GM19328 (cell line): ENCODE measurements around the gene ESYT3.
"Not testable (repeated sequence)": the region's sequence is repeated elsewhere in the genome, so short reads cannot be mapped to it uniquely, and the experiment has no call there.

Experiments
- ATAC-seq: cut with Tn5 transposase; IDR thresholded peaks from one replicate; pipeline ENCODE4 v1.9.1; 2021; ENCODE audit warnings: mild to moderate bottlenecking, moderate library complexity; ENCODE audit not compliant: unreplicated experiment

The ESYT3 gene

DNA sequence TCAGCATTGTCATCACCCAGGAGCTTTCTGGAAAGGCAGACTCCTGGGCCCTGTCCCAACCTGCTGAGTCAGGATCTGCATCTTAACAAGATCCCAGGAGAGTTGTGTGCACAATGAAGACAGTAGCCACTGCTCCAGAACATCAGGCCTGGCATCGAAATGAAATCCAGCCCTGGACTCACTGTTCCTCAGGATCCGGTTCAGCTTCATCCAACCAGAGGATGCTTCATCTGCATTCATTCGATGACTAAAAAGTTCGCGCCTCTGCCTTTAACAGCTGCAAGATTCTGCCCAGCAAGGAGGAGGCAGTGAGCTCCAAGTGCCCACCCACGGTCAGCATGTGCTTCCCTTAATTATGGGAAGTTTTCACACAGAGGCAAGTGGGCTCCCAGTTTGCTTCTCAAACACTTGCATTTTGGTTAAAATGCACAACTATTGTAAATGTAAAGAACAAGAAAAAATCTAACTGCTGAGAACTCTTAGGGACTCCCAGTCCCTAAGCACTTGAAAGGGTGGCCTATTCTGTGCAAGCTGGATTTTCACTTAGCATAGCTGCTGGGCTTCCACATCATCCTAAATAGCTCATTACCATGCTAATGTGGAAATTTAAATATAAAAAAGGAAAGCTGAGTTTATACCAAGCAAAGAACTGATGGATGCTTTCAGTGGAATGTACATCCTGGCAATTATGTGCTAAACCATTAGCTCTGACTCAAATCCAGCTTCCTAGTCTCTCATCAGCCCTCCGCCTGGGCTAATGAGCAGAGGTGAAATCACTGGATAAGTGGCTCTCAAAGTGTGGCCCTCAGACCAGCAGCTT is 25.5 kb upstream of the ESYT3 start:
- no peak for ATAC-seq

DNA sequence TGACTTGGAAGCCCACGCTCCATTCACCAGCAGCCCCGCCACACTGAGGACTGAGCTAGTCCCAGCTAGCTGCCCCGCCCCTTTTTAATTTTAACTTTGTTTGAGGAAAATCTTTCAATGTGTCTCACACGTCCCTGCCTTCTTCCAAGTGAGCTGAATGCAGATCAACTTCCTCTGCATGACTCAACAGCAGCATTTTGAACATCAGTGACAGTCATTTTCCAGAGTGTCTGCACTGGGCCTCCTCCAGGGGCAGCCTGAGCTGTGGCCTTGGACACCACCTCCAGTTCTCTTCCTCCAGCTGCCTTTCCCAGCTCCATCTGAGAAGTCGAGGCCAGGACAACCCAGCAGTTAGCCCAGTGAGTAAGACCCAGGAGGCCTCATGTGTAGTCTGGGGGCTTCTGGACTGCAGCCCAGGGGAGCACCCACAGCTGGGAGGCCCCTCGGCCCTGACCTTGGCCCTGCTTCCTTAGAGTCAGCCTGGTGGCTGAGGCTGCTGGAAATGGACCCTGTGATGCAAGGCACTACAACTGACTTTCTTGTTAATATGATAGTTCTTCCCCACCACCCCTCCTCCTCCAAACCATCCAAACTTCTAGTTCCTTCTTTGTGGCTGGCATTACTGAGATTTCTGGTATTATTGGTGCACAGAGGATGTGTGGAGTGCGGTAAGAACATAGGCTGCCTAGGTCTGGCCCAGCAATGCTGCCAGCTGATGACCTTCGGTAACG is 21.4 kb upstream of the ESYT3 start:
- no peak for ATAC-seq

DNA sequence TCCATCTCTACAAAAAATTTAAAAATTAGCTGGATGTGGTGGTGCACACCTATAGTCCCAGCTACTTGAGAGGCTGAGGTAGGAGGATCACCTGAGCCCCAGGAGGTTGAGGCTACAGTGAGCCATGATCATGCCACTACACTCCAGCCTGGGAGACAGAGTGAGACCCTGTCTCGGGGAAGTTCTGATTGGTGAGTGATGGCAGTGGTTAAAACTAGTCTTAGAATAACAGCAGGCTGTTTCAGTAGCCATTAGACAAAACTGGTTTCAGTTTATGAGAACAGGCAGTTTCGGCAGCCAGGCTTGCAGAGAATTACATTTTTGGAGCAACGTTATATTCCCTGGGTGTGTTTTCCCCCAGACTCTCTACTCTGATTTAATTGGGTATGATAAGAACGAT is 18.2 kb upstream of the ESYT3 start:
- ATAC-seq: not testable (repeated sequence)

- peak; percentile 85 for ATAC-seq
Measured at GRCh38 chr3:138417559-138417982, 16.8 kb upstream of the ESYT3 start.

DNA sequence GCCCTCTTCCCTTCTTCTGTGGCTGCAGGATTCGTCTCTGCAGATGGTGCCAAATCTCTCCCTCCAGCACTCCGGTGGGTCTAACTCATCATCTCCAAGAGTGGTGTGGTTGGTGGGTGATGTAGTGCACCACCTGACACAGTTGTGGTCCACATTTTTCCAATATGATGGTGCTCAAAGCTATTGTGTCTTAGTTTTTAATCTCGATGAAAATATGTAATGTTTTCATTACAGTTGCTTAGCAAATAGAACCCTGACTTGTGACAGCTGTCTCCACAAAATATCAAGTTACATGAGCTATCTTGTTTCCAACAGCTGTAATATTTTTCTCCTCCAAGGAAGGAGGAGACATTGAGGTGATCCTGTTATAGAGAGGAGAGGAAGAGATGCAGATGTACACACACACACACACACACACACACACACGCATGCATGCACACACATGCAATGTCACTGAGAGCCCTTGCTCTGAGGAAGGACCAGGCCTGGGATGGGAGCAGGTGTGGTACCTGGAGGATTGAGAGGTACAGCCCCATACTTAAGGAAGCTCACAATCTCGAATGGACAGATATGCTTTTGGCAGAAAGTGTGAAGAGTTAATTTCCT is 15.7 kb upstream of the ESYT3 start:
- ATAC-seq: no peak

DNA sequence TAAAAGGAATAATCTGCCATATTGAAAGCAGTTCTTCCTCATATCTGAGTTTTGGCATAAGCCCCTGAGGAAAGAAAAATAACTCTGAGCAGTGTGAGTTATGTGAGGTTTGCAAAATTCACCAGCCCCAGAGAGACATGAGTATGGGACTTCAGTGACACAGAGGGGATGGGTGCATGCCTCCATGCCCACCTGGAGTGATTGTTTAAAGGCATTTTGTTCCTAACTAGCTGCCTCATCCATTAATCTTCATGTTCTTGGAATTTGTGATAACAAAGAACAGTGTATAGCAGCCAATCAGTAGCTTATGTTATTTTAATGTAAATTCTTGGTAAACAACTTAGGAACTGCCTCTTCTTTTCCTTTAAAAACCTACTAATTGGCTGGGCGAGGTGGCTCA is 11.1 kb upstream of the ESYT3 start:
- ATAC-seq: no peak

GRCh38 chr3:138424323-138424722 is 10.1 kb upstream of the ESYT3 start:
- no peak for ATAC-seq

- no peak for ATAC-seq
Measured at GRCh38 chr3:138426211-138426610, 8.2 kb upstream of the ESYT3 start.

DNA sequence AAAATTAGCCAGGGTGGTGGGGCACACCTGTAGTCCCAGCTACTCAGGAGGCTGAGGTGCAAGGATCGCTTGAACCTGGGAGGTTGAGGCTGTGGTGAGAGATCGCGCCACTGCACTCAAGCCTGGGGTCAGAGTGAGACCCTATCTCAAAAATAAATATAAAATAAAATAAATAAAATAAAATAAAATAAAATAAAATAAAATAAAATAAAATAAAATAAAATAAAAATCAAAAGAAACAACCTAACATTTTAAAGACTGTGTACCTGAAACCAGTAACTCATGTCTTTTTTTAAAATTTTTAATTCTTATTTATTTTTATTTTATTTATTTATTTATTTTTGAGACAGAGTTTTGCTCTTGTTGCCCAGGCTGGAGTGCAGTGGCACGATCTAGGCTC is 7.7 kb upstream of the ESYT3 start:
- not testable (repeated sequence) for ATAC-seq

- ATAC-seq: no peak
Measured at GRCh38 chr3:138429665-138430064, 4.8 kb upstream of the ESYT3 start.

DNA sequence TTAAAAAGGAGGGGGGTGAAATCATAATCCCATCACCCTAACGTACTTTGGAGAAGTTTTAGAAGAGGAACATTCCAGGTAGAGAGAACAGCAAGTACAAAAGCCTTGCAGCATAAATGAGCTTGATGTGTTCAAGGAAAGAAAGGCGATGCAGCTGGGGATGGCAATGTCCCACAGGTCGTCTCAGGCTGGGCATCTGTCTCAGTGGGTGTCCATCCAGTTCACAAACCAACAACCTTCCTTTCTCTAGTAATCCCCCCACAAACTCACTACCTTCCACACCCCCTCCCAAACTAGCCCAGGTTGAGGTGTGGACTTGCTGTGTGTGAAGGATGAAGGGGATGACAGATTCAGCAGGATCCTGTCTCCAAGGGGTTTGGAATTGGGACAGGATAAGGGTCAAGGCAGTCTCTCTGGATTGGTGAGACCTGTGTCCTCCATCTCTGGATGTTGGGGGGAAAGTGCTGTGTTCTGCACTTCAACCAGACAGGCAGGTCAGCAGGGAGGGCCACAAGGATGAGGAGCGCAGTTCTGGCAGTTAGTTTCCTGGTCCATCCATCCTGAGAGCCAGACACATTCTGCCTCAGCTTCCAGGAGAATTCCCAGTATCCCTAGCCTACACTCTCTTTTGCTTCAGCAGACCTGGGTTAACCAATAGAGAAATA is 1.7 kb upstream of the ESYT3 start:
- ATAC-seq: no peak

GRCh38 chr3:138433892-138434275 is 532 bp upstream of the ESYT3 start:
- no peak for ATAC-seq

- ATAC-seq: no peak
Measured at GRCh38 chr3:138434875-138435772, 708 bp downstream of the ESYT3 start.

- no peak for ATAC-seq
Measured at GRCh38 chr3:138435840-138436239, 1.4 kb downstream of the ESYT3 start.

DNA sequence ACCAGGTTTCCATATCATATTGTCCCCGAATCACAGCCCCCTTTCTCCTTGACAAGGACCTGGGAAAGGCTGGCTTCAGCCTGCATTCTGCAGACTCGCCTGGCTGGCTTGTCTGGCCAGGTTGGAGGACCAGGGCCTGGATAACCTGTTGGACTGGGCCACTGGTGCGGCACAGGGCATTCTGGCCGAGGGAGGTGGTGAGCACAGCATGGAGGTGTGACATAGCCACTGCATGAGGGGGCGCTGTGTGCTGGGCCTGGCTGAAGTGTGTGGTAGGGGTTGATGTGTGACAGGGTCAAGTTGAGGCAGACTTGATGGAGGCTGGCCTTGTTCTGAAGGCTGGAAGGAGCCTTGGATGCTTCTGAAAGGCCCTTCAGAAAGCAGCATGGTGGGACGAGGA is 2.9 kb downstream of the ESYT3 start:
- ATAC-seq: no peak

DNA sequence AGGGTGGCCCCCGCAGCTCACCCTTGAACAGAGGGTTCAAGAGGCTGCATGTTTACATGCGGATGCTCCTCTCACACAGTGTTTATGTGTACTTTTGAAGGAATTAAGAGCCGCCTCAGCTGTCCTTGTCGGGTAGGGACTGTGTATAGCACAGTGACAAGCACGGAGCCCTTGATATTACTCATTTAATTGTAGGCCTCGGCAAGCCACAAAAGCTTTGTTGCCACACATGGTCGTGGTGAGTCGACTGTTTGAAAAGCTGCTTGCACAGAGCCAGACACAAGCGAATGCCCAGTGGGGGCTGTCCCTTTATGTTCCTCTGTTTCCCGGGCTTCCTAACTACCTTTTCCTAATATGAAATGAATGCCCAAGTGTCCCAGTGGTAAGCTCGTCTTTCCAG is 4.5 kb downstream of the ESYT3 start:
- no peak for ATAC-seq

- ATAC-seq: no peak
Measured at GRCh38 chr3:138439646-138440045, 5.2 kb downstream of the ESYT3 start.

- no peak for ATAC-seq
Measured at GRCh38 chr3:138440121-138440521, 5.7 kb downstream of the ESYT3 start.

- no peak for ATAC-seq
Measured at GRCh38 chr3:138440596-138440995, 6.2 kb downstream of the ESYT3 start.

GRCh38 chr3:138441256-138441655 is 6.8 kb downstream of the ESYT3 start:
- ATAC-seq: no peak
